K562 (cell line): Measurements from ENCODE around the gene FBLIM1. TPM values are rescaled to one million over a fixed set of nuclear protein-coding genes. Genes with fewer than 3 reads are reported as not detected.

Experiments used
- ATF2 ChIP-seq: sonication (generic); formaldehyde crosslinking; IDR thresholded peaks from 2 replicates; pipeline ENCODE4 v1.8.1; 2022; ENCODE audit warnings: missing genetic modification reagents
- ELK1 ChIP-seq: sonication (generic); formaldehyde crosslinking; IDR thresholded peaks from 2 replicates; pipeline ENCODE4 v1.8.1; 2022; ENCODE audit warnings: missing genetic modification reagents
- MAFK ChIP-seq: IDR thresholded peaks from 2 replicates; pipeline ENCODE4 v1.6.1; 2011; ENCODE audit warnings: low read length, improper control_type of control experiment
- MAZ ChIP-seq, 2 experiments: fragments of 450-650 bp in 1 of 2; sonication (generic) in 1 of 2; formaldehyde crosslinking; IDR thresholded peaks in 1 of 2; conservative IDR thresholded peaks in 1 of 2; 2 replicates each; pipeline versions ENCODE4 v1.4.0 to v1.5.0; 2020; ENCODE audit warnings: mild to moderate bottlenecking in 1 of 2, missing genetic modification reagents in 1 of 2
- NR3C1 ChIP-seq: sonication (generic); formaldehyde crosslinking; IDR thresholded peaks from 2 replicates; pipeline ENCODE4 v1.8.1; 2022; ENCODE audit warnings: missing genetic modification reagents
- RCOR1 ChIP-seq, 2 experiments: IDR thresholded peaks; 2 replicates each; pipeline ENCODE4 v1.6.1; 2012; ENCODE audit warnings: low read depth in 2 of 2, low read length in 2 of 2, borderline replicate concordance in 1 of 2, improper control_type of control experiment in 1 of 2
- ZNF324 ChIP-seq: fragments of 250-450 bp; sonication (Bioruptor Pico); IDR thresholded peaks from 2 replicates; pipeline ENCODE4 v1.4.0; 2020; ENCODE audit warnings: mild to moderate bottlenecking
- polyA plus RNA-seq, 8 experiments: library from polyadenylated mRNA; depleted of rRNA in 4 of 8; stranded (reverse) in 5 of 8; unstranded in 3 of 8; fragments of >200 nt; fragmentation: Nextera tagmentation in 2 of 8; fragmentation: Illumina TruSeq in 1 of 8; extraction: Ambion mirVana in 2 of 8; extraction: Trizol in 1 of 8; gene quantifications; 2 replicates each; pipeline versions ENCODE4 v1.2.1 to v1.2.3, GENCODE V29; 2011 to 2014; ENCODE audit warnings: inconsistent platforms in 1 of 8, missing spikeins in 1 of 8
- total RNA-seq, 7 experiments: library from RNA; depleted of rRNA in 6 of 7; stranded (reverse); fragments of >200 nt in 6 of 7; fragmentation: Illumina TruSeq in 2 of 7; extraction: Trizol in 2 of 7; gene quantifications; 2 replicates each; pipeline versions ENCODE4 v1.2.1 to v1.2.3, GENCODE V29; 2011 to 2021; ENCODE audit warnings: low replicate concordance in 1 of 7
- TF ChIP-seq, protein P1 (sequence below), 2 experiments: fragments of 450-650 bp in 1 of 2; sonication (generic) in 1 of 2; formaldehyde crosslinking in 1 of 2; IDR thresholded peaks; 2 replicates each; pipeline versions ENCODE4 v1.7.1 to v1.9.0; 2016 to 2022; ENCODE audit warnings: inconsistent platforms in 1 of 2, mild to moderate bottlenecking in 1 of 2, missing genetic modification reagents in 1 of 2
- TF ChIP-seq, protein P2 (sequence below): fragments of 450-650 bp; formaldehyde crosslinking; IDR thresholded peaks from 2 replicates; pipeline ENCODE4 v1.4.0; 2020; ENCODE audit warnings: mild to moderate bottlenecking, moderate library complexity

FBLIM1 gene
- total and polyA plus RNA-seq, 9 of the 15 experiments (the other 6 are each of a cell fraction or from before 2014, with no cell fraction given) = 0.14 to 0.24 TPM; not detected in 7

DNA sequence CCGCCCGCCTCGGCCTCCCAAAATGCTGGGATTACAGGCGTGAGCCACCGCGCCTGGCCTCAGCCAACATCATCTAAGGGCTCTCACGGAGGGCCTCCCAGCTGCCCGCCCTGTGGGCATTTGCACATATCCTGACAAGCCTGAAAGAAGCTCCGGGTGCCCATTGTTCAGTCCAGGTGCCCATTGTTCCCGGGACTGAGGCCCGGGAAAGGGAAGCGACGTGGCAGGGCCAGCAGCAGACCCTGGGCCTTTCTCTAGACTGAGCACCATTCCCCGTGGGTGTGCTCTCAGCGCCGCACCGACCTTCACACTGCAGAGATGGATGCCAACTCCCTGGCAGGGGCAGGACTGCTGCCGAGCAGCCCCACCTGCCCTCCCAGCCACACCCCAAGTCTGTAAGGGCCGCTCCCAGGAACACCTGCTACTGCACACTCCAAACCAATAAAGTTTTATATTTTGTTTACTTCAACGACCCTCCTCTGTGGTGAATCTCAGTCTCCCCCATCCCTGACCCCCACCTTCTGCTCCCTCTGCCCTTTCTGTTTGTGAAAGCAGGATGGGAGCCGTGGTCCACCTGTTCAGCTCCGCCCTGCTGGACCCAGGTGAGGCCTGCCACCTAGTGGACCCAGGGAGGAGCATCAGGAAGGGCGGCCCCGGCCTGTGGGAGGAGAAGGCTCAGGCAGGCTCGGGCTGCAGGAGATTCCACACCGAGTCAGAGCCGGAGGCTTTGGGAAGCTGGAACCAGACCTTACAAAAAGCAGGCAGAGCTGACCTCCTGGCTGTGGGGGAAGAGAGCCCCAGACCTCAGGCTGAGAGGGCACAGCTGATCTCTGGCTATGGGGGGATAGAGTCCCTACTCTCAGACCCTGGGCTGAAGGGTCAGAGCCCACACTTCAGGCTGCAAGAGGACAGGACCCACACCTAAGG is 17.4 kb upstream of the FBLIM1 start (continued):
- TF ChIP-seq, protein P1, sequence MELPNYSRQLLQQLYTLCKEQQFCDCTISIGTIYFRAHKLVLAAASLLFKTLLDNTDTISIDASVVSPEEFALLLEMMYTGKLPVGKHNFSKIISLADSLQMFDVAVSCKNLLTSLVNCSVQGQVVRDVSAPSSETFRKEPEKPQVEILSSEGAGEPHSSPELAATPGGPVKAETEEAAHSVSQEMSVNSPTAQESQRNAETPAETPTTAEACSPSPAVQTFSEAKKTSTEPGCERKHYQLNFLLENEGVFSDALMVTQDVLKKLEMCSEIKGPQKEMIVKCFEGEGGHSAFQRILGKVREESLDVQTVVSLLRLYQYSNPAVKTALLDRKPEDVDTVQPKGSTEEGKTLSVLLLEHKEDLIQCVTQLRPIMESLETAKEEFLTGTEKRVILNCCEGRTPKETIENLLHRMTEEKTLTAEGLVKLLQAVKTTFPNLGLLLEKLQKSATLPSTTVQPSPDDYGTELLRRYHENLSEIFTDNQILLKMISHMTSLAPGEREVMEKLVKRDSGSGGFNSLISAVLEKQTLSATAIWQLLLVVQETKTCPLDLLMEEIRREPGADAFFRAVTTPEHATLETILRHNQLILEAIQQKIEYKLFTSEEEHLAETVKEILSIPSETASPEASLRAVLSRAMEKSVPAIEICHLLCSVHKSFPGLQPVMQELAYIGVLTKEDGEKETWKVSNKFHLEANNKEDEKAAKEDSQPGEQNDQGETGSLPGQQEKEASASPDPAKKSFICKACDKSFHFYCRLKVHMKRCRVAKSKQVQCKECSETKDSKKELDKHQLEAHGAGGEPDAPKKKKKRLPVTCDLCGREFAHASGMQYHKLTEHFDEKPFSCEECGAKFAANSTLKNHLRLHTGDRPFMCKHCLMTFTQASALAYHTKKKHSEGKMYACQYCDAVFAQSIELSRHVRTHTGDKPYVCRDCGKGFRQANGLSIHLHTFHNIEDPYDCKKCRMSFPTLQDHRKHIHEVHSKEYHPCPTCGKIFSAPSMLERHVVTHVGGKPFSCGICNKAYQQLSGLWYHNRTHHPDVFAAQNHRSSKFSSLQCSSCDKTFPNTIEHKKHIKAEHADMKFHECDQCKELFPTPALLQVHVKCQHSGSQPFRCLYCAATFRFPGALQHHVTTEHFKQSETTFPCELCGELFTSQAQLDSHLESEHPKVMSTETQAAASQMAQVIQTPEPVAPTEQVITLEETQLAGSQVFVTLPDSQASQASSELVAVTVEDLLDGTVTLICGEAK (IDR thresholded peaks at IDR 0.05) = peak; percentile 65
- TF ChIP-seq, protein P1 (CRISPR knock-in tag; IDR thresholded peaks at IDR 0.05) = peak; percentile 55; the same call in 1 of the 2 replicates
- TF ChIP-seq, protein P2, sequence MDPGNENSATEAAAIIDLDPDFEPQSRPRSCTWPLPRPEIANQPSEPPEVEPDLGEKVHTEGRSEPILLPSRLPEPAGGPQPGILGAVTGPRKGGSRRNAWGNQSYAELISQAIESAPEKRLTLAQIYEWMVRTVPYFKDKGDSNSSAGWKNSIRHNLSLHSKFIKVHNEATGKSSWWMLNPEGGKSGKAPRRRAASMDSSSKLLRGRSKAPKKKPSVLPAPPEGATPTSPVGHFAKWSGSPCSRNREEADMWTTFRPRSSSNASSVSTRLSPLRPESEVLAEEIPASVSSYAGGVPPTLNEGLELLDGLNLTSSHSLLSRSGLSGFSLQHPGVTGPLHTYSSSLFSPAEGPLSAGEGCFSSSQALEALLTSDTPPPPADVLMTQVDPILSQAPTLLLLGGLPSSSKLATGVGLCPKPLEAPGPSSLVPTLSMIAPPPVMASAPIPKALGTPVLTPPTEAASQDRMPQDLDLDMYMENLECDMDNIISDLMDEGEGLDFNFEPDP (CRISPR knock-in tag) = no peak
- 0 out of 2 replicates have a peak, but pooled peaks have one; percentile 64 for TF ChIP-seq ELK1 (CRISPR knock-in tag)
- 0 out of 2 replicates have a peak, but pooled peaks have one; percentile 12 for TF ChIP-seq MAFK
- peak in 1 of 2 experiments; percentile 60; a peak in 1 of 4 replicates for TF ChIP-seq MAZ (CRISPR knock-in tag; conservative IDR thresholded peaks at IDR 0.05 in 1 of 2, IDR thresholded peaks at IDR 0.05 in 1 of 2)
- TF ChIP-seq NR3C1 (CRISPR knock-in tag) = 0 out of 2 replicates have a peak, but pooled peaks have one; percentile 26
- TF ChIP-seq RCOR1 (IDR thresholded peaks at IDR 0.05; ENCODE audit: borderline replicate concordance in 1 of 2, low read depth in 2 of 2, low read length in 2 of 2) = peak; percentile 23 to 84; a peak in 2 of 4 replicates
- no peak for TF ChIP-seq ATF2 (CRISPR knock-in tag)
- TF ChIP-seq ZNF324 (CRISPR knock-in tag) = no peak
